OCI-LY3 (cell line): ENCODE results near the gene IFNLR1.

Experiments used
- H2AFZ ChIP-seq: fragments of 200-600, 300-600 bp; shearing (Covaris generic); 2 replicates; pipeline ENCODE4 v1.6.0; 2014; ENCODE audit warnings: antibody characterized with exemption, low read depth, low read length
- H3K27ac ChIP-seq: fragments of 200-600, 300-600 bp; sonication (generic); 2 replicates; pipeline ENCODE4 v1.5.1; 2014; ENCODE audit warnings: mild to moderate bottlenecking, low read length, moderate library complexity, mixed read lengths
- H3K27me3 ChIP-seq: fragments of 200-600, 300-600 bp; sonication (generic); 2 replicates; pipeline ENCODE4 v1.6.1; 2014; ENCODE audit warnings: low read depth, low read length, mixed read lengths
- H3K36me3 ChIP-seq: fragments of 200-600, 300-600 bp; sonication (generic); replicated peaks from 2 replicates; pipeline ENCODE3; 2014; ENCODE audit warnings: low read depth, low read length, mixed read lengths
- H3K4me1 ChIP-seq: fragments of 300-600, 200-600 bp; sonication (generic); 2 replicates; pipeline ENCODE4 v1.6.1; 2014; ENCODE audit warnings: low read length, mixed read lengths
- H3K4me2 ChIP-seq: fragments of 200-600, 300-600 bp; sonication (generic); 2 replicates; pipeline ENCODE4 v1.6.1; 2014; ENCODE audit warnings: low read length, mixed read lengths
- H3K4me3 ChIP-seq: fragments of 300-600, 200-600 bp; sonication (generic); 2 replicates; pipeline ENCODE4 v1.5.1; 2014; ENCODE audit warnings: antibody characterized with exemption, mild to moderate bottlenecking, low read length, moderate library complexity
- H3K79me2 ChIP-seq: fragments of 300-600, 200-600 bp; shearing (Covaris generic); 2 replicates; pipeline ENCODE4 v1.6.1; 2014; ENCODE audit warnings: mild to moderate bottlenecking, low read length, mixed read lengths
- H3K9ac ChIP-seq: fragments of 300-600, 200-600 bp; shearing (Covaris generic); 2 replicates; pipeline ENCODE4 v1.6.0; 2014; ENCODE audit warnings: mild to moderate bottlenecking, low read length, moderate library complexity
- H3K9me3 ChIP-seq: fragments of 200-600, 300-600 bp; shearing (Covaris generic); 2 replicates; pipeline ENCODE4 v1.6.1; 2014; ENCODE audit warnings: low read length, mixed read lengths; ENCODE audit not compliant: insufficient read depth
- H4K20me1 ChIP-seq: fragments of 200-600, 300-600 bp; sonication (generic); 2 replicates; pipeline ENCODE4 v1.6.1; 2016; ENCODE audit warnings: low read length, mixed read lengths; ENCODE audit not compliant: insufficient read depth
- EZH2phosphoT487 ChIP-seq: fragments of 200-600 bp; shearing (Covaris generic); IDR thresholded peaks from 2 replicates; pipeline ENCODE4 v1.6.1; 2018; ENCODE audit warnings: antibody characterized with exemption, mixed run types, low read depth
- TF ChIP-seq, protein P1 (sequence below): fragments of 200-600, 300-600 bp; sonication (generic); IDR thresholded peaks from 2 replicates; pipeline ENCODE4 v1.5.1; 2014; ENCODE audit warnings: antibody characterized with exemption, low read length, low read depth

The IFNLR1 gene

DNA sequence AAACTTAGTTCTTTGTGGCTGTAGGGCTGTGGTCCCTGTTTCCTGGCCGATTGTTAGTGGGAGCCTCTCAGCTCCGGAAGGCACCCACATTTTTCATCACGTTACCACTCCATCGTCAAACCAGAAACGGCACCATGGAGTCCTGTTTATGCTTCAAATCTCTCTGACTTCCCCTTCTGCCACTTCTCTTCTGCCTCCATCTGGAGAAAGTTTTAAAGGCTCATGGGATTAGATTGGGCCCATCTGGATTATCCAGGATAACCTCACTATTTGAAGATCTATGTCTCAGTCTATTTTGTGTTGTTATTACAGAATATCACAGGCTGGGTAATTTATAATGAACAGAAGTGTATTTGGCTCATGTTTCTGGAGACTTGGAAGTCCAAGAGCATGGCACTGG lies 24.9 kb downstream of the IFNLR1 start:
- no peaks in the 10 kb centered on the region for H3K79me2 ChIP-seq
- no peaks in the 10 kb centered on the region for H3K9me3 ChIP-seq
- no peak overlapping the region for H2AFZ ChIP-seq
- H3K27me3 ChIP-seq, result no peaks in the 10 kb centered on the region
- H3K36me3 ChIP-seq, result peaks cover 39% of the 10 kb centered on the region
- no peak overlapping the region for H3K27ac ChIP-seq
- TF ChIP-seq EZH2phosphoT487, result no peak
- TF ChIP-seq, protein P1, sequence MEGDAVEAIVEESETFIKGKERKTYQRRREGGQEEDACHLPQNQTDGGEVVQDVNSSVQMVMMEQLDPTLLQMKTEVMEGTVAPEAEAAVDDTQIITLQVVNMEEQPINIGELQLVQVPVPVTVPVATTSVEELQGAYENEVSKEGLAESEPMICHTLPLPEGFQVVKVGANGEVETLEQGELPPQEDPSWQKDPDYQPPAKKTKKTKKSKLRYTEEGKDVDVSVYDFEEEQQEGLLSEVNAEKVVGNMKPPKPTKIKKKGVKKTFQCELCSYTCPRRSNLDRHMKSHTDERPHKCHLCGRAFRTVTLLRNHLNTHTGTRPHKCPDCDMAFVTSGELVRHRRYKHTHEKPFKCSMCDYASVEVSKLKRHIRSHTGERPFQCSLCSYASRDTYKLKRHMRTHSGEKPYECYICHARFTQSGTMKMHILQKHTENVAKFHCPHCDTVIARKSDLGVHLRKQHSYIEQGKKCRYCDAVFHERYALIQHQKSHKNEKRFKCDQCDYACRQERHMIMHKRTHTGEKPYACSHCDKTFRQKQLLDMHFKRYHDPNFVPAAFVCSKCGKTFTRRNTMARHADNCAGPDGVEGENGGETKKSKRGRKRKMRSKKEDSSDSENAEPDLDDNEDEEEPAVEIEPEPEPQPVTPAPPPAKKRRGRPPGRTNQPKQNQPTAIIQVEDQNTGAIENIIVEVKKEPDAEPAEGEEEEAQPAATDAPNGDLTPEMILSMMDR, result no peak
- no peak overlapping the region for H3K4me2 ChIP-seq
- H4K20me1 ChIP-seq, result no peaks in the 10 kb centered on the region
- no peaks in the 10 kb centered on the region for H3K4me1 ChIP-seq
- no peak overlapping the region for H3K4me3 ChIP-seq
- no peak overlapping the region for H3K9ac ChIP-seq

DNA sequence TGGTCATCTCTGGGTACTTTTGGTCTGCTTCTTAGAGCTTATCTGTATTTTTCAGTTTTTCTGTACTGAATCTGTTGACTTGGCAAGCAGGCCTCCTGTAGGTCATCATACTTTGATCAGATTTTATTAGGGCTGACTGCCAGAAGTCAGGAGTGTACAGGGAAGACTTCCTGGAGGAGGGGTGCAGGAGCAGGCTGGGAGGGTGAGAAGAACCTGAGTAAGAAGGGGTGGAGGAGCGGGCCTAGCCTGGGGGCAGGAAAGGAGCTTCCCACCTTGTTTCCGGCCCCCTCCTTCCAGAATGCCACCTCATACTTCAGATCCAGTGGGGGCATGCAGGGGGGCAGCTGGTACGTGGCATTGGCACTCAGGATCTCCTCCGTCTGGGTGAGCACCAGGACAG lies 25.8 kb downstream of the IFNLR1 start:
- Histone ChIP-seq H3K4me1 (peaks cover 2% of the 10 kb centered on the region; the same call in 1 of the 2 replicates), H3K36me3 (peaks cover 41% of the 10 kb centered on the region), H3K4me2 (no peak overlapping the region), H3K4me3 (no peak overlapping the region), H4K20me1 (no peaks in the 10 kb centered on the region), H3K9ac (no peak overlapping the region), H3K27me3 (no peaks in the 10 kb centered on the region), H3K9me3 (no peaks in the 10 kb centered on the region), H2AFZ (no peak overlapping the region), H3K27ac (no peak overlapping the region), H3K79me2 (no peaks in the 10 kb centered on the region)
- TF ChIP-seq, protein P1, result no peak
- TF ChIP-seq EZH2phosphoT487, result no peak

DNA sequence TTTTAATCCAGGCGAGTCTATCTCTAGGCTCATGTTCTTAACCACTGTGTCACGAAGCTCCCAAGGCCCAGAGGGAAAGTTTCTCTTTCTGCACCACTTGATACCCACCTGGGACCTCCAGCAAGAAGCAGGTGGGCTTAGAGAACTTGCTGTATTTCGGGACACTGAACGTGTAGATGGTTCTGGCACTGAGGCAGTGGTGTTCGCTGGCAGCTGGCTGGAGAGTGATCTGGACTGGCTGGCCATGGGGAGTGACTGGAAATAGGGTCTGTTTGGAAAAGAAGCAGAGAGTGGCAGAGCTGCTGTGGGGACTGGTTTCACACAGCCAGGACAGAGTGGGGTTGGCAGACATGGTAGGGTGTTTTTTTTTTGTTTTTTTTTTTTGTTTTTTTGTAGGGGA lies 27.7 kb downstream of the IFNLR1 start:
- H3K9ac ChIP-seq, result no peak overlapping the region
- no peaks in the 10 kb centered on the region for H3K79me2 ChIP-seq
- H3K4me1 ChIP-seq, result peaks cover 21% of the 10 kb centered on the region
- no peaks in the 10 kb centered on the region for H4K20me1 ChIP-seq
- H3K4me3 ChIP-seq, result no peak overlapping the region
- peaks cover 39% of the 10 kb centered on the region for H3K36me3 ChIP-seq
- H3K27ac ChIP-seq, result no peak overlapping the region
- H2AFZ ChIP-seq, result no peak overlapping the region
- no peak overlapping the region for H3K4me2 ChIP-seq
- TF ChIP-seq EZH2phosphoT487, result no peak
- TF ChIP-seq, protein P1, result no peak
- H3K9me3 ChIP-seq, result no peaks in the 10 kb centered on the region
- H3K27me3 ChIP-seq, result no peaks in the 10 kb centered on the region

DNA sequence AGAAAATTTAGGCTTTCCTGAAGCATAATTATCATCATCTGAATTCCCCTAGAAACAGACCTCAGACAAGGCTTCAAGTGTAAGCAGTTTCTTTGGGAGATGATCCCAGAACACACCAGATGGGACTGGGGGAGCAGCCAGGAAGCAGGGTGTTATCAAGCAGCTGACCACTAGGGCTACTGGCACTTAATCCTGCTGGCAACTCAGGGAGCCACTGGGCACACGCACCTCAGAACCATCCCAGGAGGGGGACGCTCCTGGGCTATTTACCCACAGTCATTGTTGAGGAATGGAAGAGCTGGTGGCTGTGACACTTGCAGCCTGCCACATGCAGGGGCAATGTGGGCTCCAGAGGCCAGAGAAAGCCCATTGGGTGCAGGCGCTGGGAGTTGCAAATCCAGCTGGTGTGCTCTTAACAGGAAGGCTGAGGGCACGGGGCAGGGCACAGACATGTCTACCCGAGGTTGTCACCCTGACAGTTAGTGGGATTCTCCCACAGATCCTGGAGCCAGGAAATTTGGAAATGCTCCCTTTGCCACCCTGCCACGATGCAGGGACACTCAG lies 29.1 kb downstream of the IFNLR1 start:
- H4K20me1 ChIP-seq, result no peaks in the 10 kb centered on the region
- no peak overlapping the region for H3K27ac ChIP-seq
- no peaks in the 10 kb centered on the region for H3K79me2 ChIP-seq
- H3K27me3 ChIP-seq, result no peaks in the 10 kb centered on the region
- no peaks in the 10 kb centered on the region for H3K9me3 ChIP-seq
- H3K9ac ChIP-seq, result no peak overlapping the region
- H3K4me1 ChIP-seq, result peaks cover 31% of the 10 kb centered on the region
- peaks cover 37% of the 10 kb centered on the region for H3K36me3 ChIP-seq
- H2AFZ ChIP-seq, result no peak overlapping the region
- TF ChIP-seq, protein P1, result no peak
- no peak for TF ChIP-seq EZH2phosphoT487
- no peak overlapping the region for H3K4me2 ChIP-seq
- no peak overlapping the region for H3K4me3 ChIP-seq
